GM21619 (cell line): ENCODE data around the gene TTC9.
"Not testable (repeated sequence)": the region's sequence is repeated elsewhere in the genome, so short reads cannot be mapped to it uniquely, and the experiment has no call there.

Experiments used
- ATAC-seq: cut with Tn5 transposase; IDR thresholded peaks from one replicate; pipeline ENCODE4 v1.9.1; 2021; ENCODE audit not compliant: unreplicated experiment

TTC9 gene

GRCh38 chr14:70671652-70672644 is 30.2 kb downstream of the TTC9 start:
- ATAC-seq: no peak

GRCh38 chr14:70677341-70677740 is 35.6 kb downstream of the TTC9 start:
- ATAC-seq: no peak

GRCh38 chr14:70680748-70681147 is 39.0 kb downstream of the TTC9 start:
- no peak for ATAC-seq

GRCh38 chr14:70683983-70684382 is 42.3 kb downstream of the TTC9 start:
- no peak for ATAC-seq

GRCh38 chr14:70685474-70686197 is 43.9 kb downstream of the TTC9 start:
- no peak for ATAC-seq

GRCh38 chr14:70692210-70692609 is 50.5 kb downstream of the TTC9 start:
- ATAC-seq: no peak

- ATAC-seq: no peak
Observed at GRCh38 chr14:70696026-70696425, 54.3 kb downstream of the TTC9 start.

GRCh38 chr14:70697701-70698100 is 56.0 kb downstream of the TTC9 start:
- ATAC-seq: no peak

GRCh38 chr14:70698288-70698687 is 56.6 kb downstream of the TTC9 start:
- no peak for ATAC-seq

- ATAC-seq: no peak
Observed at GRCh38 chr14:70699646-70700045, 57.9 kb downstream of the TTC9 start.

- no peak for ATAC-seq
Observed at GRCh38 chr14:70700955-70701585, 59.4 kb downstream of the TTC9 start.

GRCh38 chr14:70701610-70702009 is 59.9 kb downstream of the TTC9 start:
- ATAC-seq: no peak

GRCh38 chr14:70702161-70702560 is 60.4 kb downstream of the TTC9 start:
- no peak for ATAC-seq

- ATAC-seq: not testable (repeated sequence)
Observed at GRCh38 chr14:70703621-70704168, 62.0 kb downstream of the TTC9 start.

GRCh38 chr14:70704960-70705359 is 63.2 kb downstream of the TTC9 start:
- no peak for ATAC-seq

- no peak for ATAC-seq
Observed at GRCh38 chr14:70706177-70706576, 64.5 kb downstream of the TTC9 start.

- ATAC-seq: peak; percentile 82
Observed at GRCh38 chr14:70707138-70708038, 65.7 kb downstream of the TTC9 start.

GRCh38 chr14:70708717-70709570 is 67.2 kb downstream of the TTC9 start:
- no peak for ATAC-seq

- no peak for ATAC-seq
Observed at GRCh38 chr14:70709726-70710382, 68.1 kb downstream of the TTC9 start.
